HepG2 (cell line): ENCODE results near the gene SF3B6. TPM values are rescaled to one million over a fixed set of nuclear protein-coding genes. Genes with fewer than 3 reads are reported as not detected.

Source experiments
- AKNA ChIP-seq: sonication (generic); formaldehyde crosslinking; IDR thresholded peaks from 2 replicates; pipeline ENCODE4 v1.4.0; 2020; ENCODE audit warnings: missing genetic modification reagents, borderline replicate concordance
- BRCA1 ChIP-seq: sonication (generic); formaldehyde crosslinking; IDR thresholded peaks from 2 replicates; pipeline ENCODE4 v1.4.0; 2020; ENCODE audit warnings: missing genetic modification reagents
- GATAD1 ChIP-seq: IDR thresholded peaks from 2 replicates; pipeline ENCODE4 v1.6.1; 2016; ENCODE audit warnings: missing genetic modification reagents, missing compliant biosample characterization
- MIER3 ChIP-seq: IDR thresholded peaks from 2 replicates; pipeline ENCODE4 v1.6.1; 2016; ENCODE audit warnings: missing compliant biosample characterization, borderline replicate concordance
- RBAK ChIP-seq: sonication (generic); formaldehyde crosslinking; IDR thresholded peaks from 2 replicates; pipeline ENCODE4 v1.5.1; 2020; ENCODE audit warnings: mild to moderate bottlenecking, missing genetic modification reagents
- SALL2 ChIP-seq: sonication (generic); formaldehyde crosslinking; IDR thresholded peaks from 2 replicates; pipeline ENCODE4 v1.8.1; 2023; ENCODE audit warnings: mild to moderate bottlenecking, missing genetic modification reagents, inconsistent platforms
- SNAPC4 ChIP-seq: sonication (generic); formaldehyde crosslinking; IDR thresholded peaks from 2 replicates; pipeline ENCODE4 v1.4.0; 2020; ENCODE audit warnings: mild to moderate bottlenecking, missing genetic modification reagents
- TFDP2 ChIP-seq: sonication (generic); formaldehyde crosslinking; IDR thresholded peaks from 2 replicates; pipeline ENCODE4 v1.4.0; 2020; ENCODE audit warnings: missing genetic modification reagents
- ZBTB14 ChIP-seq: sonication (generic); formaldehyde crosslinking; IDR thresholded peaks from 2 replicates; pipeline ENCODE4 v1.4.0; 2020; ENCODE audit warnings: missing genetic modification reagents
- ZNF20 ChIP-seq: sonication (generic); formaldehyde crosslinking; IDR thresholded peaks from 2 replicates; pipeline ENCODE4 v1.4.0; 2020; ENCODE audit warnings: mild to moderate bottlenecking, moderate library complexity, missing genetic modification reagents
- ZNF350 ChIP-seq: sonication (generic); formaldehyde crosslinking; IDR thresholded peaks from 2 replicates; pipeline ENCODE4 v1.4.0; 2020; ENCODE audit warnings: mild to moderate bottlenecking, low read depth, missing genetic modification reagents, borderline replicate concordance
- ZNF530 ChIP-seq: sonication (generic); formaldehyde crosslinking; IDR thresholded peaks from 2 replicates; pipeline ENCODE4 v1.5.0; 2020; ENCODE audit warnings: low read depth, mild to moderate bottlenecking, missing genetic modification reagents
- ZNF629 ChIP-seq: sonication (generic); formaldehyde crosslinking; conservative IDR thresholded peaks from 2 replicates; pipeline ENCODE4 v1.5.0; 2020; ENCODE audit warnings: missing genetic modification reagents
- ZSCAN21 ChIP-seq: sonication (generic); formaldehyde crosslinking; IDR thresholded peaks from 2 replicates; pipeline ENCODE4 v1.8.0; 2022; ENCODE audit warnings: mild to moderate bottlenecking, missing genetic modification reagents, moderate library complexity, borderline replicate concordance
- polyA plus RNA-seq, 8 experiments: library from polyadenylated mRNA; depleted of rRNA in 3 of 8; stranded (reverse) in 7 of 8; unstranded in 1 of 8; fragments of >200 nt; fragmentation: Illumina TruSeq in 4 of 8; extraction: Trizol in 4 of 8; gene quantifications; 2 replicates each; pipeline versions ENCODE4 v1.2.1 to v1.2.3, GENCODE V29; 2011 to 2016; ENCODE audit warnings: low read depth in 4 of 8, missing spikeins in 1 of 8, mixed read lengths in 1 of 8; ENCODE audit not compliant: insufficient read depth in 1 of 8
- total RNA-seq, 5 experiments: library from RNA; depleted of rRNA; stranded (reverse); fragments of >200 nt; fragmentation: Illumina TruSeq; extraction: Trizol; gene quantifications; 2 replicates each; pipeline ENCODE4 v1.2.3, GENCODE V29; 2016; ENCODE audit warnings: low read depth in 1 of 5
- TF ChIP-seq, protein P1 (sequence below): IDR thresholded peaks from 2 replicates; pipeline ENCODE4 v1.6.1; 2016; ENCODE audit warnings: mild to moderate bottlenecking, missing biosample characterization, missing genetic modification reagents

SF3B6 gene
- total and polyA plus RNA-seq, 2 of the 13 experiments (the other 11 are each of a cell fraction or from before 2014, with no cell fraction given): 177 to 182 TPM

GRCh38 chr2:24123195-24123921, 47.2 kb upstream of the SF3B6 start, which contains the start of the genes FAM228B and PFN4 (continued):
- 0 out of 2 replicates have a peak, but pooled peaks have one; percentile 42 for TF ChIP-seq AKNA
- no peak for TF ChIP-seq RBAK
- TF ChIP-seq ZNF350 (CRISPR knock-in tag): 0 out of 2 replicates have a peak, but pooled peaks have one; percentile 7
- peak; percentile 90; the same call in 1 of the 2 replicates for TF ChIP-seq SALL2 (CRISPR knock-in tag)
- no peak for TF ChIP-seq BRCA1
- TF ChIP-seq, protein P1, sequence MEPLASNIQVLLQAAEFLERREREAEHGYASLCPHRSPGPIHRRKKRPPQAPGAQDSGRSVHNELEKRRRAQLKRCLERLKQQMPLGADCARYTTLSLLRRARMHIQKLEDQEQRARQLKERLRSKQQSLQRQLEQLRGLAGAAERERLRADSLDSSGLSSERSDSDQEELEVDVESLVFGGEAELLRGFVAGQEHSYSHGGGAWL (CRISPR knock-in tag): peak; percentile 81
- peak; percentile 72 for TF ChIP-seq TFDP2
- TF ChIP-seq ZBTB14: no peak; the same call in none of the 2 replicates
- 0 out of 2 replicates have a peak, but pooled peaks have one; percentile 10 for TF ChIP-seq MIER3
- peak; percentile 18; the same call in 1 of the 2 replicates for TF ChIP-seq GATAD1 (CRISPR knock-in tag)
- 0 out of 2 replicates have a peak, but pooled peaks have one; percentile 39 for TF ChIP-seq SNAPC4 (CRISPR knock-in tag)
- no peak; the same call in 1 of the 2 replicates for TF ChIP-seq ZNF530 (CRISPR knock-in tag)
- 0 out of 2 replicates have a peak, but pooled peaks have one; percentile 11 for TF ChIP-seq ZNF629 (CRISPR knock-in tag)
- TF ChIP-seq ZSCAN21 (CRISPR knock-in tag): peak; percentile 89
- no peak for TF ChIP-seq ZNF20 (CRISPR knock-in tag)
